Astrocyte of the cerebellum (primary cell): ENCODE measurements around the gene DNAJC6.
"Not testable (repeated sequence)": the region's sequence is repeated elsewhere in the genome, so short reads cannot be mapped to it uniquely, and the experiment has no call there.

ENCODE experiments used
- DNase-seq: peaks from one replicate; pipeline ENCODE4 v3.0.0-alpha.2; 2011; ENCODE audit warnings: low read depth
- H3K4me3 ChIP-seq: 2 replicates; pipeline ENCODE4 v1.5.1; 2011; ENCODE audit warnings: mild to moderate bottlenecking, low read depth, low read length, moderate library complexity
- CTCF ChIP-seq: IDR thresholded peaks from 2 replicates; pipeline ENCODE4 v1.5.1; 2012; ENCODE audit warnings: low read length, low read depth, moderate library complexity, mild to moderate bottlenecking; ENCODE audit errors: missing control alignments
- in situ Hi-C: cut with HindIII; loops from 2 replicates; pipeline ENCODE4 v1.10.0; 2017; ENCODE audit warnings: low sequenced_read_pairs

The DNAJC6 gene

GRCh38 chr1:65289449-65289848 is 19.9 kb upstream of the DNAJC6 start:
- TF ChIP-seq CTCF = no peak
- in situ Hi-C loops = no loop called here
- no peak overlapping the region for H3K4me3 ChIP-seq
- no peak for DNase-seq

GRCh38 chr1:65291818-65292217 is 17.5 kb upstream of the DNAJC6 start:
- in situ Hi-C loops, DNase-seq, H3K4me3 ChIP-seq: not testable (repeated sequence)

DNA sequence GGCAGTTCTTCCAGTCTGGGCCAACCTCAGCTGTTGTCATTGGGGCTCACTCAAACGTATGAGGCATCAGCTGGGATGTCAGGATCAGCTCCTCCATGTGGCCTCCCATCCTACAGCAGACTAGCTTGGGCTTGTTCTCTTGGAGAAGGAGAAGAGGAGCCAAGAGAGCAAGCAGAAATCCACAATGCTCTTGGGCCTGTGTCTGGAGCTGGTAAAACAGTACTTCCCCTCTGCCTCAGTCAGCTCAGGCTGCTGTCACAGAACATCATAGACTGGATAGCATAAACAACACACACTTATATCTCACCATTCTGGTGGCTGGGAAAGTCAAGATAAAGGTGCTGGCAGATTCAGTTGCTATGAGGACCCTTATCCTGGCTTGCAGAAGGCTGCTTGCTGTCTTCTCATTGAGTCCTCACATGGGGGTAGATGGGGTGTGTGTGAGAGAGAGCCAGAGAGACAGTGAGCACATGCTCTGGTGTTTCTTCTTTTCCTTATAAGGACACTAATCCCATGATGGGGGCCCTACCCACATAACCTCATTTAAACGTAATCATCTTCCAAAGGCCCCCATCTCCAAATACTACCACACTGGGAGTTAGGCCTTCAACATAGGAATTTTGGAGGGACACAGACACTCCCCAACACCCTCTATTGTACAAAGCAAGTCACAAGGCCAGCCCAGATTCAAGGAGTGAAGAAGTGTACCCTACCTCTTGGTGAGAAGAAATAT is 16.3 kb upstream of the DNAJC6 start:
- H3K4me3 ChIP-seq = no peak overlapping the region
- TF ChIP-seq CTCF = no peak
- in situ Hi-C loops = no loop called here
- no peak for DNase-seq

- in situ Hi-C loops = no loop called here
- TF ChIP-seq CTCF = no peak
- no peak overlapping the region for H3K4me3 ChIP-seq
- DNase-seq = no peak
Measured at GRCh38 chr1:65297706-65298105, 11.6 kb upstream of the DNAJC6 start.

- in situ Hi-C loops = no loop called here
- TF ChIP-seq CTCF = no peak
- no peak for DNase-seq
- no peak overlapping the region for H3K4me3 ChIP-seq
Measured at GRCh38 chr1:65299328-65299727, 10.0 kb upstream of the DNAJC6 start.

- in situ Hi-C loops = no loop called here
- DNase-seq = no peak
- H3K4me3 ChIP-seq = peak overlapping the region; percentile 47
- no peak for TF ChIP-seq CTCF
Measured at GRCh38 chr1:65308781-65309303, 501 bp upstream of the DNAJC6 start.

- in situ Hi-C loops = no loop called here
- TF ChIP-seq CTCF = no peak
- peak overlapping the region; percentile 47 for H3K4me3 ChIP-seq
- DNase-seq = no peak
Measured at GRCh38 chr1:65310078-65310587, 790 bp downstream of the DNAJC6 start.
